GM06990 (cell line): ENCODE measurements around the gene UBAP2L.
"Not testable (repeated sequence)": the region's sequence is repeated elsewhere in the genome, so short reads cannot be mapped to it uniquely, and the experiment has no call there.

Experiments used
- DNase-seq: peaks from one replicate; pipeline ENCODE4 v3.0.0-alpha.2; 2011; ENCODE audit not compliant: insufficient read length; ENCODE audit errors: extremely low read depth
- H3K27me3 ChIP-seq: replicated peaks from 2 replicates; pipeline ENCODE4 v1.6.0; 2011; ENCODE audit warnings: low read length; ENCODE audit not compliant: control insufficient read depth, insufficient read depth
- H3K36me3 ChIP-seq: 2 replicates; pipeline ENCODE4 v1.5.1; 2011; ENCODE audit warnings: low read length; ENCODE audit not compliant: control insufficient read depth, insufficient read depth
- H3K4me3 ChIP-seq: replicated peaks from 2 replicates; pipeline ENCODE4 v1.5.1; 2011; ENCODE audit warnings: low read depth, mild to moderate bottlenecking, control low read depth, low read length
- TF ChIP-seq, protein P1 (sequence below): IDR thresholded peaks from 2 replicates; pipeline ENCODE4 v1.5.1; 2011; ENCODE audit warnings: low read length, control low read depth, mild to moderate bottlenecking, inconsistent platforms; ENCODE audit not compliant: insufficient read depth, poor library complexity, severe bottlenecking

Gene UBAP2L

GRCh38 chr1:154272999-154273563 is 52.3 kb downstream of the UBAP2L start:
- no peak for DNase-seq
- Histone ChIP-seq H3K27me3 (no peaks in the 10 kb centered on the region), H3K36me3 (peaks cover 19% of the 10 kb centered on the region), H3K4me3 (peak overlapping the region; percentile 74)
- TF ChIP-seq, protein P1, sequence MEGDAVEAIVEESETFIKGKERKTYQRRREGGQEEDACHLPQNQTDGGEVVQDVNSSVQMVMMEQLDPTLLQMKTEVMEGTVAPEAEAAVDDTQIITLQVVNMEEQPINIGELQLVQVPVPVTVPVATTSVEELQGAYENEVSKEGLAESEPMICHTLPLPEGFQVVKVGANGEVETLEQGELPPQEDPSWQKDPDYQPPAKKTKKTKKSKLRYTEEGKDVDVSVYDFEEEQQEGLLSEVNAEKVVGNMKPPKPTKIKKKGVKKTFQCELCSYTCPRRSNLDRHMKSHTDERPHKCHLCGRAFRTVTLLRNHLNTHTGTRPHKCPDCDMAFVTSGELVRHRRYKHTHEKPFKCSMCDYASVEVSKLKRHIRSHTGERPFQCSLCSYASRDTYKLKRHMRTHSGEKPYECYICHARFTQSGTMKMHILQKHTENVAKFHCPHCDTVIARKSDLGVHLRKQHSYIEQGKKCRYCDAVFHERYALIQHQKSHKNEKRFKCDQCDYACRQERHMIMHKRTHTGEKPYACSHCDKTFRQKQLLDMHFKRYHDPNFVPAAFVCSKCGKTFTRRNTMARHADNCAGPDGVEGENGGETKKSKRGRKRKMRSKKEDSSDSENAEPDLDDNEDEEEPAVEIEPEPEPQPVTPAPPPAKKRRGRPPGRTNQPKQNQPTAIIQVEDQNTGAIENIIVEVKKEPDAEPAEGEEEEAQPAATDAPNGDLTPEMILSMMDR = no peak

GRCh38 chr1:154276797-154277196 is 56.0 kb downstream of the UBAP2L start:
- TF ChIP-seq, protein P1 = peak; percentile 33
- Histone ChIP-seq H3K4me3 (no peak overlapping the region), H3K36me3 (peaks cover 6% of the 10 kb centered on the region), H3K27me3 (no peaks in the 10 kb centered on the region)
- no peak for DNase-seq

GRCh38 chr1:154287591-154287990 is 66.8 kb downstream of the UBAP2L start:
- not testable (repeated sequence) for H3K4me3 ChIP-seq, H3K27me3 ChIP-seq, H3K36me3 ChIP-seq, DNase-seq

DNA sequence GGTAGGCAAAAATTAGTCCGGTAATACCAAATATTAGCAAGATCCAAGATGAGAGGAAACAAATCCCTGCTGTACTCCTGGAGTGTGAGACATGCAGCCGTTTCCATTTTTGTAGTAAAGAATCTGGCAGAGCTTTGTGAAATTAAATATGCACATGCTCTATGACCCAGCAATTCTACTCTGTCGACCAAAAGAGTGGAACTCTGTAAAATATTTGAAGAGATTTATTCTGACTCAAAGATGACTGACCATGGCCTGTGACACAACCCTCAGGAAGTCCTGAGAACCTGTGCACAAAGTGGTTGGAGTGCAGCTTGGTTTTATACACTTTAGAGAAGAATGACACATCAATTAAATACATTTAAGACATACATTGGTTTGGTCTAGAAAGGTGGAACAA is 67.9 kb downstream of the UBAP2L start:
- H3K36me3 ChIP-seq = no peaks in the 10 kb centered on the region
- no peak overlapping the region for H3K4me3 ChIP-seq

DNA sequence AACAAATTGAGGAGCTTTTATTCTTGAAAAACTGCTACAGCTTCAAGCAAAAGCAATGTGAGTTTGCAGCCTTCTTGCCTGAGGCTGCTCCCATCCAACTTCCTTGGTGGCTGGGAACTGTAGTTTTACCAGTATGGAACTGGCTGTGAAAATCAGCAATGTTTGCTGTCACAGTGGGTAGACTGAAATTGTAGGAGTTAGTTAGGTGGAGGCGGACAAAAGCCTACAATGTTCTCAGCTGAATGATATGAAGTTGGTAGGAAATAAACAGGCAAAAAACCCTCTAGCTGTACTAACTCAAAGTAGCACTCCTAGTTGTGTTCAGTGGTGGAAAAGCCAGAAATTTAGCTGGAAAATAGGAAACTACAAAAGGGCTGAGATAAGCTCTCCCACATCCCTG is 70.2 kb downstream of the UBAP2L start:
- H3K4me3 ChIP-seq = no peak overlapping the region
- no peak for DNase-seq
- no peaks in the 10 kb centered on the region for H3K36me3 ChIP-seq
- no peaks in the 10 kb centered on the region for H3K27me3 ChIP-seq
- TF ChIP-seq, protein P1 = no peak

More for the DNA sequence above, 67.9 kb downstream of the UBAP2L start:
- TF ChIP-seq, protein P1 = no peak
- no peak for DNase-seq
- no peaks in the 10 kb centered on the region for H3K27me3 ChIP-seq

DNA sequence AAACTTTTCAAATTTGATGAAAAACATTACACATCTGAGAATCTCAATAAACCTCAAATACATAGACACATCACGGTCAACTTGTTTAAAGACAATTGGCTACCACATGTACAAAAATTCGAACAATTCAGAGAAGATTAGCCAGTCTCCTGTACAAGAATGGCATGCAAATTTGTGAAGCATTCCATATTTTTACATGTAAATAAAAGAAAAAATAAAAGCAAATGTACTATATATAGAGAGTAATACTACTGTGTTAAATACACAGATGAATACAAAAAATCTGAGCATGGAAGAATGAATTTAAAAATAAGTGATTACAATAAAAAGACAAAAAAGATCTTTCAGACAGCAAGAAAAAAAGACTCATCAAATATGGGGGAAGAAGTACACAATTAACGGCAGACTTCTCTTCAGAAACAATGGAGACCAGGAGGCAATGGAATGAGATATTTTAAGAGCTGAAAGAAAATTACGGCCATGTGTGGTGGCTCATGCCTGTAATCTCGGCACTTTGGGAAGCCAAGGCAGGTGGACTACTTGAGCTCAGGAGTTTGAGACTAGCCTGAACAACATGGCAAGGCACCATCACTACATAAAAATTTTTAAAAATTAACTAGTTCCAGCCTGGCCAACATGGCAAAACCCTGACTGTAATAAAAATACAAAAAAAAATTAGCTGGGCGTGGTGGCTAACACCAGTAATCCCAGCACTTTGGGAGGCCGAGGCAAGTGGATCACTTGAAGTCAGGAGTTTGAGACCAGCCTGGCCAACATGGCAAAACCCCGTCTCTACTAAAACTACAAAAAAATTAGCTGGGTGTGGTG is 74.9 kb downstream of the UBAP2L start:
- H3K36me3 ChIP-seq = no peaks in the 10 kb centered on the region
- TF ChIP-seq, protein P1 = no peak
- H3K4me3 ChIP-seq = no peak overlapping the region
- DNase-seq = no peak
- H3K27me3 ChIP-seq = no peaks in the 10 kb centered on the region
